ENCODE data around the gene ACADS.

DNA sequence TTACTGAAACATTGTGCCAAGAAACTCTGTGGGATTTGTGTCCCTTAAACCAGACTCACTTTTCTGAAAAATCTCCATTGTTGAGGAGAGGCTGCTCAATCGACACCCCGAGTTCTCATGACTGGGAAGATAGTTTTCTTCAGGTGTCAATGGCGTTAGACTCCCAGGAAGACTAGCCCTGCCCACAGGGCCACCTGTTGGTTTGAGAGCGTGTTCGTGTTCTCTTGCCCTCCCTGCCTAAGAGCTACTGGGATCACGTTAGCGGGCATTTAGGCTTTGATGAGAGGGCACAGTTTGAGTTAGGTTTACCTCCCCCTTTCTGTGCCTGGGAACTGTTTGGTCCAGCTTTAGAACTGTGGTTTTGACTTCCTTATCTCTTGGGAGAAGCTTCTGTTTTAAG lies 26.1 kb upstream of the ACADS start:
- TF ChIP-seq KDM5A (IDR thresholded peaks at IDR 0.05) (no peak), FOXS1 (CRISPR knock-in tag; IDR thresholded peaks at IDR 0.05) (no peak), PBX3 (IDR thresholded peaks at IDR 0.05) (no peak), ZSCAN20 (CRISPR knock-in tag; IDR thresholded peaks at IDR 0.05) (no peak)

Measured in A549 (cell line).